ENCODE results near the gene R3HDM2.

GRCh38 chr12:57360468-57360867 lies 70.4 kb downstream of the R3HDM2 start:
- TF ChIP-seq POLR2A (IDR thresholded peaks at IDR 0.05) (no peak), POLR2AphosphoS5 (IDR thresholded peaks at IDR 0.05) (no peak)
- TF ChIP-seq, protein P1, sequence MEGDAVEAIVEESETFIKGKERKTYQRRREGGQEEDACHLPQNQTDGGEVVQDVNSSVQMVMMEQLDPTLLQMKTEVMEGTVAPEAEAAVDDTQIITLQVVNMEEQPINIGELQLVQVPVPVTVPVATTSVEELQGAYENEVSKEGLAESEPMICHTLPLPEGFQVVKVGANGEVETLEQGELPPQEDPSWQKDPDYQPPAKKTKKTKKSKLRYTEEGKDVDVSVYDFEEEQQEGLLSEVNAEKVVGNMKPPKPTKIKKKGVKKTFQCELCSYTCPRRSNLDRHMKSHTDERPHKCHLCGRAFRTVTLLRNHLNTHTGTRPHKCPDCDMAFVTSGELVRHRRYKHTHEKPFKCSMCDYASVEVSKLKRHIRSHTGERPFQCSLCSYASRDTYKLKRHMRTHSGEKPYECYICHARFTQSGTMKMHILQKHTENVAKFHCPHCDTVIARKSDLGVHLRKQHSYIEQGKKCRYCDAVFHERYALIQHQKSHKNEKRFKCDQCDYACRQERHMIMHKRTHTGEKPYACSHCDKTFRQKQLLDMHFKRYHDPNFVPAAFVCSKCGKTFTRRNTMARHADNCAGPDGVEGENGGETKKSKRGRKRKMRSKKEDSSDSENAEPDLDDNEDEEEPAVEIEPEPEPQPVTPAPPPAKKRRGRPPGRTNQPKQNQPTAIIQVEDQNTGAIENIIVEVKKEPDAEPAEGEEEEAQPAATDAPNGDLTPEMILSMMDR (IDR thresholded peaks at IDR 0.05 in 8 of 11, conservative IDR thresholded peaks at IDR 0.05 in 3 of 11) = no peak
